ENCODE measurements around the gene CCDC86. TPM values are rescaled to one million over a fixed set of nuclear protein-coding genes. Genes with fewer than 3 reads are reported as not detected.

The CCDC86 gene
- total and polyA plus RNA-seq, 10 of the 15 experiments (the other 5 are each of a cell fraction or from before 2014, with no cell fraction given): 2.0 to 87.2 (median 38.7) TPM

GRCh38 chr11:60876168-60876485 is 34.2 kb downstream of the CCDC86 start:
- H3K9ac ChIP-seq (ENCODE audit: control insufficient read depth, insufficient read depth, low read length): no peak overlapping the region
- peaks cover 0 to 5% of the 10 kb centered on the region in 2 experiments; a peak in 3 of 4 replicates for H3K36me3 ChIP-seq (ENCODE audit: control insufficient read depth in 2 of 2, insufficient read depth in 2 of 2, low read length in 1 of 2)
- BruUV-seq (replicated peaks): no TSS peak
- no peak for TF ChIP-seq PKNOX1 (IDR thresholded peaks at IDR 0.05)
- TF ChIP-seq, protein P1, sequence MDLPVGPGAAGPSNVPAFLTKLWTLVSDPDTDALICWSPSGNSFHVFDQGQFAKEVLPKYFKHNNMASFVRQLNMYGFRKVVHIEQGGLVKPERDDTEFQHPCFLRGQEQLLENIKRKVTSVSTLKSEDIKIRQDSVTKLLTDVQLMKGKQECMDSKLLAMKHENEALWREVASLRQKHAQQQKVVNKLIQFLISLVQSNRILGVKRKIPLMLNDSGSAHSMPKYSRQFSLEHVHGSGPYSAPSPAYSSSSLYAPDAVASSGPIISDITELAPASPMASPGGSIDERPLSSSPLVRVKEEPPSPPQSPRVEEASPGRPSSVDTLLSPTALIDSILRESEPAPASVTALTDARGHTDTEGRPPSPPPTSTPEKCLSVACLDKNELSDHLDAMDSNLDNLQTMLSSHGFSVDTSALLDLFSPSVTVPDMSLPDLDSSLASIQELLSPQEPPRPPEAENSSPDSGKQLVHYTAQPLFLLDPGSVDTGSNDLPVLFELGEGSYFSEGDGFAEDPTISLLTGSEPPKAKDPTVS (IDR thresholded peaks at IDR 0.05; ENCODE audit: low read depth, low read length): no peak
- TF ChIP-seq, protein P2, sequence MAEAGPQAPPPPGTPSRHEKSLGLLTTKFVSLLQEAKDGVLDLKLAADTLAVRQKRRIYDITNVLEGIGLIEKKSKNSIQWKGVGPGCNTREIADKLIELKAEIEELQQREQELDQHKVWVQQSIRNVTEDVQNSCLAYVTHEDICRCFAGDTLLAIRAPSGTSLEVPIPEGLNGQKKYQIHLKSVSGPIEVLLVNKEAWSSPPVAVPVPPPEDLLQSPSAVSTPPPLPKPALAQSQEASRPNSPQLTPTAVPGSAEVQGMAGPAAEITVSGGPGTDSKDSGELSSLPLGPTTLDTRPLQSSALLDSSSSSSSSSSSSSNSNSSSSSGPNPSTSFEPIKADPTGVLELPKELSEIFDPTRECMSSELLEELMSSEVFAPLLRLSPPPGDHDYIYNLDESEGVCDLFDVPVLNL (IDR thresholded peaks at IDR 0.05; ENCODE audit: low read depth, low read length): no peak
- TF ChIP-seq CHD2 (IDR thresholded peaks at IDR 0.05; ENCODE audit: borderline replicate concordance, low read depth, low read length): no peak
- TF ChIP-seq NBN (IDR thresholded peaks at IDR 0.05): no peak
- no peak for TF ChIP-seq NR2F1 (conservative IDR thresholded peaks at IDR 0.05)
- TF ChIP-seq YY1 (IDR thresholded peaks at IDR 0.05; ENCODE audit: low read depth, low read length): no peak
- no peak for TF ChIP-seq FOXK2 (IDR thresholded peaks at IDR 0.05)
- no peak for TF ChIP-seq CREB1 (IDR thresholded peaks at IDR 0.05; ENCODE audit: low read depth)
- RAD21 ChIA-PET (ENCODE audit: unreplicated experiment): no interaction called here
- ATAC-seq: no peak
- in situ Hi-C loops (cut with MboI): no loop called here
- intact Hi-C loops (cut with micrococcal nuclease; ENCODE audit: unreplicated experiment): no loop called here
- no peak for DNase-seq (ENCODE audit: low read depth, low spot score)
- no peaks in the 10 kb centered on the region for H3K4me1 ChIP-seq (ENCODE audit: control insufficient read depth, insufficient read depth, low read length)
- H3K4me2 ChIP-seq (ENCODE audit: control insufficient read depth, insufficient read depth): no peak overlapping the region
- CTCF ChIA-PET: interaction anchor here (1.1 to 2.3 kb wide), 4 partner anchors 11 to 46 kb away, joined by 3 to 8 read pairs (median 4); no protein-coding TSS in a partner anchor
- no peak overlapping the region for H3K4me3 ChIP-seq
- H3K9me3 ChIP-seq (replicated peaks; ENCODE audit: control insufficient read depth, insufficient read depth, low read length): no peaks in the 10 kb centered on the region
- H2AFZ ChIP-seq (ENCODE audit: control insufficient read depth, low read depth, low read length): no peak overlapping the region
- FAIRE-seq: no peak
- H3K27ac ChIP-seq (ENCODE audit: control insufficient read depth, insufficient read depth): no peak overlapping the region
- H4K20me1 ChIP-seq (ENCODE audit: control insufficient read depth, insufficient read depth): no peaks in the 10 kb centered on the region; the same call in 1 of the 2 replicates
- POLR2A ChIA-PET: no interaction called here
- 90% methylated on average over 2 of the region's 2 CpGs for WGBS (ENCODE audit: insufficient coverage, insufficient replicate concordance, low lambda C conversion rate, missing lambda C conversion rate)
- no peaks in the 10 kb centered on the region for H3K27me3 ChIP-seq (replicated peaks in 1 of 2; ENCODE audit: control insufficient read depth in 2 of 2, insufficient read depth in 2 of 2, low read length in 1 of 2)
- SMC1A ChIA-PET (ENCODE audit: uncharacterized antibody, unreplicated experiment): interaction anchor here (1.3 kb wide), 1 partner anchor 11 kb away, joined by 5 read pairs; no protein-coding TSS in a partner anchor
- H3K79me2 ChIP-seq (ENCODE audit: control insufficient read depth, insufficient read depth, low read length): no peaks in the 10 kb centered on the region

Measured in GM12878 (cell line).